Upper lobe of left lung (tissue), 6 donors: ENCODE measurements around the gene WIPF1. TPM values are rescaled to one million over a fixed set of nuclear protein-coding genes. Genes with fewer than 3 reads are reported as not detected.

Experiments used
- ATAC-seq, 2 donors: fragments of 200-7000 bp; cut with Tn5 transposase; one replicate each; pipeline ENCODE4 v1.9.1; 2022; ENCODE audit warnings: mild to moderate bottlenecking in 2 of 2, moderate library complexity in 2 of 2; ENCODE audit not compliant: low FRiP score in 2 of 2
- DNase-seq, 2 donors: peaks; one replicate each; pipeline ENCODE4 v3.0.0-alpha.2; 2019 to 2020
- H3K27ac ChIP-seq, 4 donors: fragments of 200-600 bp; sonication (generic); one replicate each; pipeline ENCODE4 v1.5.1; 2016 to 2019
- H3K27me3 ChIP-seq, 4 donors: fragments of 200-600 bp; sonication (generic); one replicate each; pipeline ENCODE4 v1.5.1; 2017 to 2019
- H3K36me3 ChIP-seq, 4 donors: fragments of 200-600 bp; sonication (generic); one replicate each; pipeline ENCODE4 v1.5.1; 2016 to 2019
- H3K4me1 ChIP-seq, 4 donors: fragments of 200-600 bp; sonication (generic); one replicate each; pipeline ENCODE4 v1.5.1; 2018 to 2019
- H3K4me3 ChIP-seq, 4 donors: fragments of 200-600 bp; sonication (generic); one replicate each; pipeline ENCODE4 v1.5.1; 2017 to 2019; ENCODE audit warnings: mild to moderate bottlenecking in 2 of 4, moderate library complexity in 1 of 4
- H3K9me3 ChIP-seq, 4 donors: fragments of 200-600 bp; sonication (generic); one replicate each; pipeline ENCODE4 v1.5.1; 2018 to 2019
- CTCF ChIP-seq, 6 experiments: fragments of 450-650 bp in 4 of 6; fragments of 200-600 bp in 2 of 6; sonication (generic) in 2 of 6; IDR thresholded peaks; one replicate each; pipeline ENCODE4 v1.5.1; 2016 to 2019; ENCODE audit warnings: antibody characterized with exemption in 6 of 6
- EP300 ChIP-seq, 4 donors: sonication (generic); formaldehyde crosslinking; IDR thresholded peaks; one replicate each; pipeline ENCODE4 v1.5.1; 2017; ENCODE audit warnings: antibody characterized with exemption in 4 of 4, control low read depth in 2 of 4
- POLR2A ChIP-seq, 4 donors: fragments of 450-650 bp; IDR thresholded peaks; one replicate each; pipeline ENCODE4 v1.5.1; 2016 to 2017; ENCODE audit warnings: antibody characterized with exemption in 4 of 4, mild to moderate bottlenecking in 2 of 4
- POLR2AphosphoS5 ChIP-seq, 2 donors: sonication (generic); formaldehyde crosslinking; IDR thresholded peaks; one replicate each; pipeline ENCODE4 v1.5.1; 2017; ENCODE audit warnings: antibody characterized with exemption in 2 of 2
- WGBS, 2 donors: methylation state at CpG; one replicate each; pipeline ENCODE4 v1.1.5; 2017 to 2018; 5-methylcytosine and 5-hydroxymethylcytosine counted together
- small RNA-seq, 4 donors: library from RNA; depleted of rRNA; stranded (forward); fragments of <200 nt; gene quantifications; one replicate each; pipeline ENCODE3, GENCODE V24; 2016
- total RNA-seq, 6 donors: library from RNA; depleted of rRNA in 4 of 6; stranded (reverse); fragments of >200 nt in 4 of 6; gene quantifications; one replicate each; pipeline versions ENCODE4 v1.1.0 to v1.2.1, GENCODE V29; 2016 to 2021
- donor health status: DM: no; HTN: no; CAD: no; lungs with moderate emphysema.
- donor health status: DM: no; HTN: yes; CAD: no; lungs with severe emphysema.

The WIPF1 gene
- total RNA-seq, 6 donors from 2014 or later: 25.1 to 79.0 (median 48.9) TPM

- DNase-seq (no peak), ATAC-seq (no peak)
- 73 to 80% methylated on average over 5 of the region's 5 CpGs for whole genome bisulfite sequencing, 2 donors
- Histone ChIP-seq H3K27me3 (no peaks in the 10 kb centered on the region), H3K9me3 (no peaks in the 10 kb centered on the region), H3K4me3 (no peak overlapping the region), H3K36me3 (no peaks in the 10 kb centered on the region), H3K4me1 (no peaks in the 10 kb centered on the region), H3K27ac (no peak overlapping the region)
- no peak for TF ChIP-seq CTCF (IDR thresholded peaks at IDR 0.05)
- no peak for TF ChIP-seq EP300 (IDR thresholded peaks at IDR 0.05)
- no peak for TF ChIP-seq POLR2A (IDR thresholded peaks at IDR 0.05)
- no peak for TF ChIP-seq POLR2AphosphoS5 (IDR thresholded peaks at IDR 0.05)
These were observed 80.9 kb downstream of the WIPF1 start for GRCh38 chr2:174516501-174517378.

- H3K4me3 ChIP-seq: no peak overlapping the region
- peaks cover 0 to 15% (median 3%) of the 10 kb centered on the region in 4 donors for H3K9me3 ChIP-seq
- DNase-seq: no peak
- no peaks in the 10 kb centered on the region for H3K36me3 ChIP-seq
- no peaks in the 10 kb centered on the region for H3K27me3 ChIP-seq
- no peak overlapping the region for H3K27ac ChIP-seq
- no peak for ATAC-seq
- H3K4me1 ChIP-seq: no peaks in the 10 kb centered on the region
- 78 to 79% methylated on average over 3 of the region's 3 CpGs for WGBS, 2 donors
- TF ChIP-seq POLR2AphosphoS5 (IDR thresholded peaks at IDR 0.05): no peak
- no peak for TF ChIP-seq POLR2A (IDR thresholded peaks at IDR 0.05)
- no peak for TF ChIP-seq CTCF (IDR thresholded peaks at IDR 0.05)
- TF ChIP-seq EP300 (IDR thresholded peaks at IDR 0.05): no peak
These were observed 85.3 kb downstream of the WIPF1 start for GRCh38 chr2:174512345-174512744.

GRCh38 chr2:174511580-174512260, 85.9 kb downstream of the WIPF1 start:
- TF ChIP-seq EP300 (IDR thresholded peaks at IDR 0.05) (no peak), POLR2A (IDR thresholded peaks at IDR 0.05) (no peak), CTCF (IDR thresholded peaks at IDR 0.05) (no peak), POLR2AphosphoS5 (IDR thresholded peaks at IDR 0.05) (no peak)
- no peak for DNase-seq

GRCh38 chr2:174510583-174511189, 86.9 kb downstream of the WIPF1 start:
- WGBS, 2 donors: 38 to 40% methylated on average over 2 of the region's 2 CpGs
- no peaks in the 10 kb centered on the region for H3K4me1 ChIP-seq

More at GRCh38 chr2:174511580-174512260, 85.9 kb downstream of the WIPF1 start:
- no peaks in the 10 kb centered on the region for H3K36me3 ChIP-seq
- no peak overlapping the region for H3K27ac ChIP-seq
- no peaks in the 10 kb centered on the region for H3K27me3 ChIP-seq
- no peak for ATAC-seq
- H3K9me3 ChIP-seq: peaks cover 0 to 15% (median 3%) of the 10 kb centered on the region in 4 donors
- H3K4me3 ChIP-seq: no peak overlapping the region
- H3K4me1 ChIP-seq: no peaks in the 10 kb centered on the region
- WGBS, 2 donors: 53 to 56% methylated on average over 5 of the region's 5 CpGs

More at GRCh38 chr2:174510583-174511189, 86.9 kb downstream of the WIPF1 start:
- peaks cover 0 to 15% (median 3%) of the 10 kb centered on the region in 4 donors for H3K9me3 ChIP-seq
- TF ChIP-seq POLR2AphosphoS5 (IDR thresholded peaks at IDR 0.05): no peak
- no peak for TF ChIP-seq EP300 (IDR thresholded peaks at IDR 0.05)
- no peak for TF ChIP-seq CTCF (IDR thresholded peaks at IDR 0.05)
- TF ChIP-seq POLR2A (IDR thresholded peaks at IDR 0.05): no peak
- H3K27ac ChIP-seq: no peak overlapping the region
- no peaks in the 10 kb centered on the region for H3K36me3 ChIP-seq
- ATAC-seq: no peak
- no peak overlapping the region for H3K4me3 ChIP-seq
- H3K27me3 ChIP-seq: no peaks in the 10 kb centered on the region
- no peak for DNase-seq

Small RNAs within 50 kb of the gene (small RNA-seq; reads per million reads assigned to genes)
- gene RNU6-5P: 0 reads per million in 4 donors

Other genes with a start within 250 kb of the WIPF1 start
- gene SCRN3, start 202.1 kb downstream of the WIPF1 start, total RNA-seq: 10 to 100 TPM in 5 of 6 donors, 1 to 10 TPM in 1; 5.1 to 43.0 (median 21.7) TPM
- 1 to 10 TPM; 2.2 to 7.5 (median 3.6) TPM for gene GPR155, start 110.8 kb downstream of the WIPF1 start, total RNA-seq
- under 1 TPM in 1 of 6 donors, not detected in 5; 0.17 TPM for gene CHRNA1, start 166.7 kb upstream of the WIPF1 start, total RNA-seq